C4-2B (cell line): ENCODE measurements around the gene DENND5B.
A peak's percentile ranks its signal among the peaks of the same experiment; 100 is the strongest.
"Not testable (repeated sequence)": the region's sequence is repeated elsewhere in the genome, so short reads cannot be mapped to it uniquely, and the experiment has no call there.

Source experiments
- H3K27ac ChIP-seq: fragments of 450-650 bp; 2 replicates; pipeline ENCODE4 v1.5.1; 2017
- CTCF ChIP-seq: fragments of 450-650 bp; conservative IDR thresholded peaks from 2 replicates; pipeline ENCODE4 v1.5.1; 2017; ENCODE audit warnings: mild to moderate bottlenecking
- ZFX ChIP-seq: fragments of 450-650 bp; IDR thresholded peaks from 2 replicates; pipeline ENCODE4 v1.6.1; 2017

The DENND5B gene

GRCh38 chr12:31388713-31389112, 202.2 kb downstream of the DENND5B start:
- peak overlapping the region; percentile 39; the same call in 1 of the 2 replicates for H3K27ac ChIP-seq
- TF ChIP-seq CTCF (no peak), ZFX (no peak)

- H3K27ac ChIP-seq, result peak overlapping the region; percentile 75
- TF ChIP-seq ZFX (no peak), CTCF (no peak)
Measured at GRCh38 chr12:31387466-31387865, 203.5 kb downstream of the DENND5B start.

GRCh38 chr12:31387011-31387410, 203.9 kb downstream of the DENND5B start:
- no peak for TF ChIP-seq CTCF
- TF ChIP-seq ZFX, result no peak
- H3K27ac ChIP-seq, result peak overlapping the region; percentile 75

GRCh38 chr12:31386364-31386777, 204.6 kb downstream of the DENND5B start:
- no peak overlapping the region for H3K27ac ChIP-seq
- no peak for TF ChIP-seq CTCF
- TF ChIP-seq ZFX, result no peak

GRCh38 chr12:31377210-31377609, 213.7 kb downstream of the DENND5B start:
- not testable (repeated sequence) for H3K27ac ChIP-seq

- H3K27ac ChIP-seq, result not testable (repeated sequence)
Measured at GRCh38 chr12:31375422-31375821, 215.5 kb downstream of the DENND5B start.

- H3K27ac ChIP-seq, result no peak overlapping the region
- TF ChIP-seq ZFX (no peak), CTCF (no peak)
Measured at GRCh38 chr12:31371256-31371620, 219.7 kb downstream of the DENND5B start.

GRCh38 chr12:31370531-31371255, 220.2 kb downstream of the DENND5B start:
- H3K27ac ChIP-seq, result no peak overlapping the region
- TF ChIP-seq ZFX (no peak), CTCF (no peak)
